Measurements from ENCODE around the gene ANO7. TPM values are rescaled to one million over a fixed set of nuclear protein-coding genes. Genes with fewer than 3 reads are reported as not detected.
A peak's percentile ranks its signal among the peaks of the same experiment; 100 is the strongest.

ANO7 gene
- total RNA-seq, 1 donor from 2014 or later, result 2.1 TPM

GRCh38 chr2:241159116-241159515 lies 29.4 kb upstream of the ANO7 start:
- Histone ChIP-seq H3K27me3 (no peaks in the 10 kb centered on the region), H3K27ac (no peak overlapping the region), H3K4me3 (no peak overlapping the region), H3K9me3 (no peaks in the 10 kb centered on the region), H3K4me1 (peaks cover 12% of the 10 kb centered on the region), H3K36me3 (peaks cover 53% of the 10 kb centered on the region)
- ATAC-seq (no peak), DNase-seq (no peak)
- intact Hi-C loops (cut with DNase I), result no loop called here
- TF ChIP-seq CTCF (IDR thresholded peaks at IDR 0.05), result no peak

- no peak for TF ChIP-seq CTCF (IDR thresholded peaks at IDR 0.05)
These were observed 28.2 kb upstream of the ANO7 start for GRCh38 chr2:241160318-241160717.

GRCh38 chr2:241161646-241162281 lies 26.7 kb upstream of the ANO7 start:
- DNase-seq, result no peak
- peaks cover 12% of the 10 kb centered on the region for H3K4me1 ChIP-seq
- TF ChIP-seq CTCF (IDR thresholded peaks at IDR 0.05), result no peak
- no peaks in the 10 kb centered on the region for H3K27me3 ChIP-seq
- H3K9me3 ChIP-seq, result no peaks in the 10 kb centered on the region
- no peak overlapping the region for H3K4me3 ChIP-seq
- ATAC-seq, result peak; percentile 79
- intact Hi-C loops (cut with DNase I), result no loop called here
- peaks cover 66% of the 10 kb centered on the region for H3K36me3 ChIP-seq
- H3K27ac ChIP-seq, result peak overlapping the region; percentile 47

More at GRCh38 chr2:241160318-241160717, 28.2 kb upstream of the ANO7 start:
- H3K9me3 ChIP-seq, result no peaks in the 10 kb centered on the region
- no peak overlapping the region for H3K27ac ChIP-seq
- H3K27me3 ChIP-seq, result no peaks in the 10 kb centered on the region
- peaks cover 12% of the 10 kb centered on the region for H3K4me1 ChIP-seq
- intact Hi-C loops (cut with DNase I), result no loop called here
- peaks cover 54% of the 10 kb centered on the region for H3K36me3 ChIP-seq
- DNase-seq (no peak), ATAC-seq (no peak)
- no peak overlapping the region for H3K4me3 ChIP-seq

GRCh38 chr2:241163601-241164118 lies 24.8 kb upstream of the ANO7 start:
- Histone ChIP-seq H3K4me3 (no peak overlapping the region), H3K4me1 (peaks cover 12% of the 10 kb centered on the region), H3K9me3 (no peaks in the 10 kb centered on the region), H3K27me3 (no peaks in the 10 kb centered on the region), H3K27ac (no peak overlapping the region), H3K36me3 (peaks cover 75% of the 10 kb centered on the region)
- DNase-seq, result no peak
- no peak for TF ChIP-seq CTCF (IDR thresholded peaks at IDR 0.05)
- no peak for ATAC-seq
- intact Hi-C loops (cut with DNase I), result no loop called here

- no peak overlapping the region for H3K27ac ChIP-seq
- no peak for TF ChIP-seq CTCF (IDR thresholded peaks at IDR 0.05)
- DNase-seq (no peak), ATAC-seq (no peak)
- peaks cover 85% of the 10 kb centered on the region for H3K36me3 ChIP-seq
- no peak overlapping the region for H3K4me3 ChIP-seq
- H3K4me1 ChIP-seq, result no peaks in the 10 kb centered on the region
- H3K27me3 ChIP-seq, result no peaks in the 10 kb centered on the region
- H3K9me3 ChIP-seq, result peaks cover 10% of the 10 kb centered on the region
- intact Hi-C loops (cut with DNase I), result no loop called here
These were observed 20.1 kb upstream of the ANO7 start for GRCh38 chr2:241168366-241168765.
